Measurements from ENCODE around the gene TIMP4.

Gene TIMP4

GRCh38 chr3:12143949-12144504, 14.7 kb downstream of the TIMP4 start:
- no peak for DNase-seq

GRCh38 chr3:12142476-12142875, 16.2 kb downstream of the TIMP4 start:
- DNase-seq = no peak

GRCh38 chr3:12141350-12141749, 17.4 kb downstream of the TIMP4 start:
- DNase-seq = no peak

GRCh38 chr3:12139111-12139511, 19.6 kb downstream of the TIMP4 start:
- no peak for DNase-seq

GRCh38 chr3:12138044-12138443, 20.7 kb downstream of the TIMP4 start:
- no peak for DNase-seq

- DNase-seq = no peak
Measured at GRCh38 chr3:12136371-12136770, 22.3 kb downstream of the TIMP4 start.

GRCh38 chr3:12135029-12135657, 23.6 kb downstream of the TIMP4 start:
- DNase-seq = peak; percentile 45 to 51

- no peak for DNase-seq
Measured at GRCh38 chr3:12132881-12133280, 25.8 kb downstream of the TIMP4 start.

GRCh38 chr3:12131351-12132090, 27.2 kb downstream of the TIMP4 start:
- no peak for DNase-seq

GRCh38 chr3:12127391-12127790, 31.3 kb downstream of the TIMP4 start:
- DNase-seq = no peak

GRCh38 chr3:12125772-12126171, 32.9 kb downstream of the TIMP4 start:
- DNase-seq = no peak

- no peak for DNase-seq
Measured at GRCh38 chr3:12121466-12121865, 37.2 kb downstream of the TIMP4 start.

- no peak for DNase-seq
Measured at GRCh38 chr3:12120374-12121140, 38.2 kb downstream of the TIMP4 start.

- DNase-seq = no peak
Measured at GRCh38 chr3:12117473-12117872, 41.2 kb downstream of the TIMP4 start.

GRCh38 chr3:12116870-12117269, 41.8 kb downstream of the TIMP4 start:
- DNase-seq = no peak

- DNase-seq = no peak
Measured at GRCh38 chr3:12115849-12116248, 42.9 kb downstream of the TIMP4 start.

- DNase-seq = no peak
Measured at GRCh38 chr3:12115104-12115503, 43.6 kb downstream of the TIMP4 start.

- no peak for DNase-seq
Measured at GRCh38 chr3:12114251-12114650, 44.5 kb downstream of the TIMP4 start.

GRCh38 chr3:12107071-12107713, 51.5 kb downstream of the TIMP4 start:
- no peak for DNase-seq

All from activated CD4-positive, alpha-beta T cell treated with anti-CD3 and anti-CD28 coated beads for 4 hours (primary cell).